NCI-H345 (cell line): ENCODE measurements around the gene C11orf71.

Experiments
- DNase-seq: peaks from one replicate; lab custom pipeline; 2025; lab: John Stamatoyannopoulos, UW

The C11orf71 gene

DNA sequence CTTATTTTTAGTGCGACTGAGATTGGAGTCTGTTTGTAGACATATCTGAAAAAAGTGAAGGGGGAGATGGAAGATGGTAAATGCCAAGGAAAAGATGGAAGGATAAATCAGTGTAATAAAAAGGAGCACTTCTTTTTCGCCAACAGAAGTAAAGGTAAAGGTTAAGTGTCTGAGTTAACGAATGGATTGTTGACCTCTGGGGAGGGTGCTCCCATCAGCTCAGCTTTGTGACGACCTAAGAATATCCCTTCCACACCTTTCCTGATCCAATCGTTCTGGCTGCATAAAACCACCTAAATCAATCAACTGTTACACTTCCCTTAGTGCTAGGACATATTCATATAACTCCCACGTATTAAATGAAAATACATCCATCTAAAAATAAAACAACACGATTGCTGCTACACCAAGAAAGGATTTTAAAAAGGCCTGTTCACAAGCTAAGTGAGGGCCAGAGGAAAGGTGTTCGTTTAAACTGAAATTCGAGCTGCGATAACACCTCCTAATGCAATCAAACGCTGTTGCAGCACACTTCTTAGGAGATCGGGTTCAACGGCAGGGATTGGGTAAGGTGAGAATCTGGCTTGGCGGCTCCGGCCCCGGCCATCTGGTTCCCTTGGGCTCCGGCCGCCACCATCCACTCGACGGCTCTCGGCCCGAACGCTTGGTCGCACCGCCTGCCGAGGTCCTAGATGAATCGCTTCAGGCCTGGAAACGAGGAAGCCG is 658 bp downstream of the C11orf71 start:
- DNase-seq: peak; percentile 60

DNA sequence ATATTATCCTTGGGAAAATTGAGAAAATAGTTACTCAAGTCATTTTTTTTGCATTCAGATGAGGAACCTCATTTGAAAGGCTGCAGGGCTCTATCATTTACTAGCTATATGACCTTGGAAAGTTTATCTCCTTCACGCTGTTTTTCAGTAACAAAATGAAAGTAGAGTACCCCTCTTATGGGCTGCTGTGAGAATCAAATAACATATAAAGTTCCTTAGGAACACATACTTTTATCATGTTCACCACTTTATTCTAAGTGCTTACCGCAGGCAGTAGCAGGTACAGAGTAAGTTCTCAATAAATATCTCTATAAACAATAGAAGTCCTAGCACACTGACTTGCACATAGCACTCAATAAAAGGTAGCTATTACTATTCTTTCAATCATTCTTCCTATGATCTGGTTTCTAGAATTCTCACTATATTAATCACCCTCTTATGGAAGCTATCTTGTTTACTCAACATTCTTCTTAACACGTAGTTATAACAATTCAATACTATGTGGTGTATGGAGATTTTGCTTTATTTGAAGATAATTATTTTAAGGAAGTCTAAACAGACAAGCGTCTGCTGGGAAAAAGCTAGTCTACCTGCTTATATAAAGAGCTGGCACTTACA is 1.9 kb downstream of the C11orf71 start:
- no peak for DNase-seq

DNA sequence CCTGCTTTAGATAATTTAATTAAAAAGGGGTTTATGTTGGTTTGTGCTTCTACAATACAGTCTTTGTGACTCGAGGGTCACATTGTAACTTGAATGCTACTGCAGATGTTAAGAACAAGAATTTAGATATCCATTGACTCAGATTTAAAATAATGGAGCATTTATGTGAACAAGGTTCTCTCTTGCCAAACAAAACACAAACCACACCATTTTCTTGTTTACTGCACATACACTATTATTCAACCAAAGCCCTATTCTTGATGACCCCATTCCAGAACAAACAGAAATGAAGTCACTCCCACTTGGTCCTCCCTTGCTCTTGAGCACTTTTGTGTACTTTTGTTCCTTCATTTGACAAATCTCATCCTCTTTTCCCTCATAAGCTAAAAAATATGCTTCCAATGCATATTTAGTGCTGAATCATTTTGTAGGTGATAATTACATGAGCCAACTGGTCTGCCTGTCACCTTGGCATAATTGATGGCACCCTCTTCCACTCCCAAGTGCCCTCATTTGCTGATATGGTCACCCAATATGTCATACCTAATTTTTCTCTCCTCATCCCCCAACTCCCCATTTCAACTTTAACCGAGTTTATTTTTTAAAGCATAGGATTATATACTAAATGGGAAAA is 2.8 kb downstream of the C11orf71 start:
- peak; percentile 28 for DNase-seq

DNA sequence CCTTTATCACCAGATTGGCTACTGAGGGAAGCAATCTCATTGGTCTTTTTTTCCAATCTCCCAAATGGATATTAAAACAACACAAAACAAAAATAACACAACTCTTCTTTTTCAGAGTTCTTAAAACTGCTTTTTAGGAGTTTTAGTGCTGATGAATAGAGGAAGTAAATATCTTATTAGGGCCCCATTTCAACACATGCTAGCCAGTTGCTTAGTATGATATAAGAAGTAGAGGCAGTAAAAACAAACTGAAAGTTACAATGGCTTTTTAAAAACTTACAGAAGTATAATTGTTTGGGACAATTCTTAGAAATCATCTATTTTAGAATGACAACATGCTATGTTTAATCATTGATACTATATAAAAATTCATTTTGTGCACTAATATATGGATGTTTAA is 3.4 kb downstream of the C11orf71 start:
- no peak for DNase-seq

DNA sequence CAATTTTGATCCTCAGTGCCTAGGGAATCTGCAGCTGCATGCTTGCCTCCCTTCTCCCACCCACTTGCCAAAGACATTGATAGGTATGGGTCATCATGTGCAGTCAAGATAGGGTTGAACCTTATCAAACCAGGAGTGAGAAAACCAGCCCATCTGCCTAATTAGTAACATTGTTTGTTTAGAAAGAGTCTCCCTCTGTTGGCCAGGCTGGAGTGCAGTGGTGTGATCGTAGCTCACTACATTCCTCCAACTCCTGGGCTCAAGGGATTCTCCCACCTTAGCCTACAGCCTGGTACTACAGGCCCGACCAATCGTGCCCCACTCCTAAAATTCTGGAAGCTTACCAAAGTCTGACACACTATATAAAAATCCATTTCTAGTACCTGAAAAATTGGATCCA is 4.6 kb downstream of the C11orf71 start:
- DNase-seq: no peak

DNA sequence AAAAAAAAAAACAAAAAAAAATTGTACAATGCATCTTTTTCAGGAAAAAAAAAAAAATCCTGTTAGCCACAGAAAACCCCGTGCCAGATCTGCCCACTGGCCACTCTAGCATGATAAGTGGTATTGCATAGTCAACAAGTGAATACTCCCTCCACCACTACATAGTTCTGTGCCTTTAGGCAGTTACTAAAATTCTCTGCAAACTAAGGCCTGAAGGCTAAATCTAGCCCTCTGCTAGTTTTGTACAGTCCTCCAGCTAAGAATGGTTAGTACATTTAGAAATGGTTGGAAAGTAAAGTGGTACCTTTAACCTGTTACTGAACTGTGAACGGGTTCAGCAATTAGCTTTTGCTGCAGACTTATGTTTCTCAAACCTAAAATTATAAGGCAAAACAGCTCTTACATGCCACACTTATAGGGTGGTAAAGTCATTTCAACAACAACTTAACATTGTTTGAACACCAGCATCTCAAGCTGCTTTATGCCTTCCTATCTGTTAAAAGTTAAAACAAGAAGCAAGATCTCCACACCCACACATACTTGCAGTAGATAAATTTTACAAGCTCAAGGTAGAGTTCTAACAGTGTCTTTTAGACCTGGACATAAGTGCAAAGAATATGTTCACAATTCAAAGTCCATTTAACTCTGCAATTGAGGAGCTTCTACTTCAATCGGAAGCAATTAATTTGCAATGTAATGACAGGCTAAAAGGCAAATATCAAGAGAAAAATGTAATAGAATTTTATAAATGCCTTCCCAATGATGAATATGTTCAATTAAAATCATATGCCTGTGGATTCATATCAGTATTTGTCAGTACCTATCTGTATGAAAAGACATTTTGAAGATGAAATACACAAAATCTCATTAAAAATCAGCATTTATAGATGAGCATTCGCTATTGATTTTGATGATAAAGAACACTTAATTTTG is 7.3 kb downstream of the C11orf71 start:
- DNase-seq: no peak

DNA sequence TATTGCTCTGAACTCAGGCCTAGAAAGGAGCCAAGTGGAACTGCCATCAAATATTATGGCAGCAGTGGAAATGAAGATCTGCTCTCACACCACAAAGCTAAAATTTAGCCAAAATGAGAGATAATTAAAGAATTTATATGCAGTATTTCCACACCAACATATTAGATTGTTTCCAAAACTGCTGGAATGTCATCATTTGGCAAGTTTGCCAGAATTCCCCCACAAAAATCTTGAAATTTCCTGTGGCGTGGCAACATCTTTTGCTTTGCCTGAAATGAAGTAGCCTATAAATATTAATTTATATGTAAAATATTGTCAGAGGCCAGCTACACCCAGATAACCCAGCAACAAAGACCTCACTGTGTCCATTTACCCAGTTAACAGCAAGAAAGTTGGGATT is 13.8 kb downstream of the C11orf71 start:
- DNase-seq: no peak

DNA sequence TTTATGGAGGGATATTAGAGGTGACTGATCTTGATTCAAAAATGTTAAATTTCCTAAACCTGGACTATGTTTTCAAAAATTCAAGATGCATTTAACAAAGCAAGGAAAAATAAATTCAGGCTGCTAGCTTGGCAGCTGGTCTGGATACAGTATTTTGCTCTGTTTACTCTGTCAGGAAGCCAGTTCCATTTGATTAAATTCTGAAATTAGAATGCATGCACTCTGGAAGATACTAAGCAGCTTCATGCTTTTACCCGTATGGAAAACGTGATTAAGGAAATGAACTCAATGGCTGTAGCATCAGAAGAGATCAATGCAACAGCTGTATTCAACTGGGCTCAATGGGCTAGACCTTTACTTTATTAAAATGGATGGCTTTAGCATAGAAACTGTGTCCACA is 14.2 kb downstream of the C11orf71 start:
- DNase-seq: no peak

DNA sequence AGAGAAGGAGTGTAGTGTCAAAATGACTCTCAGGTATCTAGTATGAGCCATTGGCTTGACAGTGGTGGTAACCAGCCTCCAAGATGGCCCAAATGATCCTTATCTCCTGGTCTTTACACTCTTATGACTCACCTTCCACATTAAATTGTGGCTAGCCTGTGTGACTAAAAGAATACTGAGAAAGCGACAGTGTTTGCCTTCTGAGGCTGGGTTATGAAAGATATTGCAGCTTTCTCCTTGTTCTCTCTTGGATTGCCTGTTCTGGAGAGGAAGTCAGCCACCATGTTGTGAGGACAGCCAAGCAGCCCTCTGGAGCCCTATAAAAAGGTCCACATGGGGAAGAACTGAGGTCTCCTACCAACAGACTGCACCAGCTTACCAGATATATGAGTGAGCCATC is 15.8 kb downstream of the C11orf71 start:
- DNase-seq: no peak

DNA sequence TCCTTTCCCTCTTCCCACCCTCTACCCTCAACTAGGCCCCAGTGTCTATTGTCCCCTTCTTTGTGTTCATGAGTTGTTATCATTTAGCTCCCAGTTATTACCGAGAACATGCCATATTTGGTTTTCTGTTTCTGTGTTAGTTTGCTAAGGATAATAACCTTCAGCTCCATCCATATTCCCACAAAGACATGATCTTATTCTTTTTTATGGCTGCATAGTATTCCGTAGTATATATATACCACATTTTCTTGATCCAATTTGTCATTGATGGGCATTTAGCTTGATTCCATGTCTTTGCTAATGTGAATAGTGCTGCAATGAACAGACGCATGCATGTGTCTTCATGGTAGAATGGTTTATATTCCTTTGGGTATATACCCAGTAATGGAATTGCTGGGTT is 17.8 kb downstream of the C11orf71 start:
- DNase-seq: no peak

DNA sequence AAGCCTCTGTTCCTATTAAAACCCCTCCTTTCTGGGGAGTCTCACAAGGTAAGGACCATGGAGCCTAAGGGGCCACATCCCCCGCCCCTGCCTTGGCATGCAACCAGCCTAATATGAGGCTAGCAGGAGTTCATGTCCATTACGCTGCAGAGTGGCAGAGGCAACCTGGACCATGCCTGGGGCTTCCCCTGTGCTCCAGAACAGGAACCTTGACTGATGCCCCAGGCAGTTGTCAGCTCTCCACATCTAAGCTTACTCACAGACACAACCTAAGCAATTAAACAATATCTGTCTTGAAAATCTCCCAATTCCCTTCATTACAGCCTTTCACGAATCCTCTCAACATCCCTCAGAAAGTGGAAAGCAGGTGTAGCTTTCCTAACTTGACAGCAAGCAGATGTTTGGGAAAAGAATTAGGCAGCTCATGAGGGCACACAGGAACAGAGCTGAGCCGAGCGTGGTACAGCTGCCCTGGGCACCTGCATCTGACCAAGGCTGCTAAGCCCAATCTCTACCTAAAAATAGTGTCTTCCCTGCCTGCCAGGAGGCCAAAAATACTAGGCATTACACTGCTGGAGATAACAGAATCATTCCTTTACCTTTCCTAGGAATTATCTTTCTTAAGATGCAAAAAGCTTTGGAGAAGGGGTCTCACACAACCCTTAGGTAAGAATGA is 20.8 kb downstream of the C11orf71 start:
- DNase-seq: no peak

DNA sequence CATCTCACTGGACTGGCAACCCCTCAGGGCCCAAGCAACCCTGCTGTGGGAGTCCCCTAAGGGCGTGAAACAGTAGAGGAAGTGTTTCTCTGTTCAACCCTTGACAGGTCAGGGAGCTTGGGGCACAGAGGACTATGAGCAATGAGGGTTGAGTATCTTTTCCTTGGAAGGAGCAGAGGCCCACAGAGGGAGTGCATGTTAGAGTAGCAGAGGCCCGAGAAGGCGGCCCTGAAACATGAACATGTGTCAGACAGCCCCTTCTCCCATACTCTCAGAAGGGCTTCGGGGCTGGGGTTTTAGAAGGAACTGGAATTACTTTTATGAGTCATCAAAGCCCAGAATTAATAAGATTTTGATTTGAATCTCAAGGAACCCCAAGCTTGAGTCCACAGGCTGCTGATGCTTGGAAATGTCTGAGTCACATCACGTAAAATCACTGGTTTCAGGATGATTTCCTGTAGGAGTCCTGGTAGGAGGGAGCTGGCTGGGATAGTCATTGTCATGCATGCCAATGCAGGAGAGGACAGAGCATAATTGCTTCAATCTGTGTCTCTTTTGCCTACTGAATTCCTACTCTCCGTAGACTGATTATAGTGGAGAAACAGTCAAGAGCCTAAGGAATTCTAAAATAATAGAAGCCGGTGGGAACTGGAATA is 22.6 kb downstream of the C11orf71 start:
- no peak for DNase-seq

DNA sequence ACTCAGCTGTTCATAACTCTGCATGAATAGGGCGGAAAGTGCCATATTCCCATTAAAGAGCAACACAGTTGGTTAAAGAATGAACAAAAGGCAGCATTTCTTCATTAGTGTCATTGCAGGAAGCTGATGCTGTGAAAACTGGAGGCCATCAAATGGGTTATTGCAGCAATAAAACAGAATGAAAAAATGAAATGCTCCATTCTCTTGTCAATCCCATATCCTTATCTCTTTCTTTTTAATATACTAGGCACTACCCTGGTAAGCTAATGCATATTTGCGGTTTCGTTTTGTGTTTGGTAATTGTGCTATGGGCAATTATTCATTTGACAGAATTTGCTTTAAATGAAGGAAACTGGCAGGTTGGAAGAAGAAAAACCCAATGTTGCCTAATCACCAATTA is 25.3 kb downstream of the C11orf71 start:
- no peak for DNase-seq

DNA sequence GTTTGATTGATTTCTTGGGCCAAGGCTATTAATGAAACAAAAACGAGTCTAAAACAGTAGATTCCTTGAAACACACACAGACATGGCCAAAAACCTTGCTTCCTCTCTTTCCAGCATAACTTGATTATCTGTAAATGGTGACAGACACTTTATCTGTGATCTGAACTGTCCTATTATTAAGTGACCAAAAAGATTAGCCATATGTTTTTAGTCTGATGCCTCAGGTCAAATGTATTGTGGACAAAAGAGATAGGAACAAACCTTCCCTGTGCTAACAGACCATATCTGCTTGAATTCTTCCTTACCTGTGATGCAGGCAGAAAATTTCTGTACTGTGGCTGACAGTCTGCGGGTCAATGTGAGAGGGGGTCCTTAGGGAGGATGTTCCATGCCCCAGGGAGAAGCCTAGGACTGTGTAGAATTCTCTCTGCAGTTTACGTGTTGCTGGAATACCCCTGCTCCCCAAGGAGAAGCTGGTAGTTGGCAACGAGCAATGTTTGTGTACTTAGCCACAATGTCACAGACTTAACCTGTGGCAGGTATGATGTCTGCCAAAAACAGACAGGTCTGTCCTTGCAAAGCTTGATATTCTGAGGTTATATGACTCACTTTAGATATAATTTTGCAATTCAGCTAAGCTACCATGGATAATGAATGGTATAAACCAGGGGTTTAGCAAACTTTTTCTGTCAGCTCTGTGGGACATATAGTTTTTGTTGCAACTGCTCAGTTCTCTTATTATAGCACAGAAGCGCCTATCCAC is 31.2 kb downstream of the C11orf71 start:
- no peak for DNase-seq

DNA sequence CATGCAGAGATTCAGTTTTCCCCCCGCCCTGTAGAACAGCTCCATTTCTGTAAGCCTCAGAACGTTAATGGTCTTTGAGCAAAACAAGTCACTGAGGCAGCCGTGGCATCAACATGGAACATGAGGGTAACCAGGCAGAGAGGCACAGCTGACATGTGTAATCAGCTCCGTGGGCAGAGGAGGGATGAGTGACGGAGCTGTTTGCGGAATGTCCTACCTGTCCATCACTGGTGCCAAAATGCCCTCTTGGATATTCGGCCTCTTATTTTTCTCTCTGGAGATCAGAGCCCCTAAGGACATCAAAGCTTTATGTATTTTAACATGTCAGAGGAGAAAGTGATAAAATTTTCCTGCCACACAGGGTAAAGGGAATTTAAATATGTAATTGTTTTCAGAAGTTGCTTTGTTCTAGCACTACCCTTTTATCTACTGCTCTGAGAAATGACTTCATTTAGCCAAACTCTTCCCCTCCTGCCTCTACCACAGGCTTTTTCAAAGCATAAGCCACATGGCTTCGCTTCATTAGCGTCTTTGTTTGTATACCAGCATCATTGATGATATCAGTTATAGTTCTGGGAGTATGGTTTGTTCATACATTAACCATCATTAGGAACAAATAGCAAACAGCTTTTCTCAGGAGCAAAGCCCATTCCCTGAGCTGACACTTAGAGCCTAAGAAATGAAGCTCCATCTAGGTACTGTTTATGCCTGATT is 32.9 kb downstream of the C11orf71 start:
- DNase-seq: no peak

DNA sequence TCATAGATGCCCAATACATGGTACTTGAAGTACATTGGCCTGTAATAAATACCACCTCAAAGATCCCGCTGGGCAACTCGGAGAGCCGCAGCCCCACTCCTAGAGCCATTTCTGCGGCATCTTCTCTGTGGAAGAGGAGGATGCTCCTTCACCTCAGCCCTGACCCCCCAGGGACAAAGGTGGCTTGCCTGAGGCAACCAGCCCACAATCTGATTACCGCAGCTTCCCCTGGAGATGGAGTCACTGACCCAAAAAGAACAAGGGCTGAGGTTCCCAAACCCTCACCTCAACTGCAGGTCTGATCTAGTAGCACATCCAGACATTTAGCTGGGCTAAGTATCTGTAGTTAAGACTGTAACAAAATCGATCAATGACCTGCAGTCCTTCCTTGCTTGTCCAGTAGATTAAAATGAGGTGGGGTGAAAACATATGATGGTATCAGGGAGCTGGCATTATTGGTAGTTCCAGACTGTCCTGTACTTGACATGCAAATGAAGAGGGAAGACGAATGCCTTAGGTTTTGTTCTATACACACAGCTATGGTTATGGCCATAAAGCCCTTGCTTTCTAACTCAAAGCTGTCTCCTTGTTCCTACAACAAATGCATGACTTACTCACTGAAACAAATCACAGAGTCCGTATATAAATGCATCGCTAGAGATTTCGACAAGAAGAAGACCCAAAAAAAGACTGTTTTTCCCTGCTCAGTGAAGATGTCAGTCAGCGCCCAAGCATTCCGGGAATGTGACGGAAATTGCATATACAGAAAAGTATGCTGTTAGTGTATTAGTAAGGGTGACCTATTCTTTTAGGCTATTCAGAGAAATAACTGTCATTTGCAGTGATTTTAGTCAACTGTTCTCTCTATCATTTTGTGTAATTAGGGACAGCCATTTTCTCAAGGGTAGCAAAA is 33.7 kb downstream of the C11orf71 start:
- no peak for DNase-seq

DNA sequence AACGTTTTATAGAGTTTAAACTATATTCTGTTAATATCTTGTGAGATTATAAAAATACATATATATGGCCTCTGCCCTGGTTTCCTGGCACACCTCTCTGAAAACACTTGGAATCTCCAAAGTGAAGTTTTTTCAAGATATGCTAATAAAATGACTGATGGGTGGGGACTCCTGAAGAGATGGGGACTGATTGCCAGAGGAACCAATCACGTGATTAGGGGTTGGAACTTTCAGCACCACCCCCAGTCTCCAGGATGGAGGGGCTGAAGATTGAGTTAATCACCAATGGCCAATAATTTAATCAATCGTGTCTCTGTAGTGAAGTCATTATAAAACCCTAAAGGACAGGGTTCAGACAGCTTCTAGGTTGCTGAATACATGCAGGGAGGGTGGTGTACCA is 37.4 kb downstream of the C11orf71 start:
- DNase-seq: no peak

DNA sequence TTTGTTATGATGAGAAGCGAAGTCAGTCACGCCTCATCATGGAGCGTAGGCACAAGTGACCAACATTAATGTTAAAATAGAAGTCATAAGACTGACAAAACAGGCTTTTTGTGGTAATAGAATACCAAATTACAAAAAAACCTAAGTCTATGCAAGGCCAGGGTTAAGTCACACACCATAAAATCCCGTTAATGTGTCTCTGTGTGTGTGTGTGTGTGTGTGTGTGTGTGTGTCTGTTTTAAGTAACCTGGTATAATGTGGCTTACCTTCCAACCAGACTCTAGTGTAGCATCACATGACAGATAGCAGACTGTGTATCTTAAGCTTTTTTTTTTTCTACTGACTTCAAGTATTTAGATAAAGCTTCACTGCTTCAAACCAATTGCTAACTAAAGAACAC is 38.0 kb downstream of the C11orf71 start:
- no peak for DNase-seq

DNA sequence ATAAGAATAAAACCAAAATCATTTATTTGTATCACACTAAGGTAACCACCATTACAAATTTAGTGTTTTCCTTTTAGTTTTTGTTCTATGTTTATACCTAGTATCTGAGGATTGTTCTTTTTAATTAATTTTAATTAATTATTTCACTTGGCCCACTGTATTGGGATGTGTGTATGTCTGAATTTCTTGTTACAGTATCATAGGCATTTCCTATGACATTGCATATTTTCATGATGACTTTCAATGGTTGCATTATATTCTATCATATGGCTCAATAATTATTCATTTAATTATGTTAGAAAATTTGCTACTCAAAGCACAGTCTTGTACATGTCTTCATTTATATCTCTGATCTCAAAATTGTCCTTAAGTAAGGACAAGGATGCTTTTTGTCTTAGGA is 41.0 kb downstream of the C11orf71 start:
- no peak for DNase-seq
